DMS153 (cell line): Measurements from ENCODE around the gene PDLIM1.

Experiments
- DNase-seq: peaks from one replicate; lab custom pipeline; 2025; lab: John Stamatoyannopoulos, UW

The PDLIM1 gene, protein sequence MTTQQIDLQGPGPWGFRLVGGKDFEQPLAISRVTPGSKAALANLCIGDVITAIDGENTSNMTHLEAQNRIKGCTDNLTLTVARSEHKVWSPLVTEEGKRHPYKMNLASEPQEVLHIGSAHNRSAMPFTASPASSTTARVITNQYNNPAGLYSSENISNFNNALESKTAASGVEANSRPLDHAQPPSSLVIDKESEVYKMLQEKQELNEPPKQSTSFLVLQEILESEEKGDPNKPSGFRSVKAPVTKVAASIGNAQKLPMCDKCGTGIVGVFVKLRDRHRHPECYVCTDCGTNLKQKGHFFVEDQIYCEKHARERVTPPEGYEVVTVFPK

DNA sequence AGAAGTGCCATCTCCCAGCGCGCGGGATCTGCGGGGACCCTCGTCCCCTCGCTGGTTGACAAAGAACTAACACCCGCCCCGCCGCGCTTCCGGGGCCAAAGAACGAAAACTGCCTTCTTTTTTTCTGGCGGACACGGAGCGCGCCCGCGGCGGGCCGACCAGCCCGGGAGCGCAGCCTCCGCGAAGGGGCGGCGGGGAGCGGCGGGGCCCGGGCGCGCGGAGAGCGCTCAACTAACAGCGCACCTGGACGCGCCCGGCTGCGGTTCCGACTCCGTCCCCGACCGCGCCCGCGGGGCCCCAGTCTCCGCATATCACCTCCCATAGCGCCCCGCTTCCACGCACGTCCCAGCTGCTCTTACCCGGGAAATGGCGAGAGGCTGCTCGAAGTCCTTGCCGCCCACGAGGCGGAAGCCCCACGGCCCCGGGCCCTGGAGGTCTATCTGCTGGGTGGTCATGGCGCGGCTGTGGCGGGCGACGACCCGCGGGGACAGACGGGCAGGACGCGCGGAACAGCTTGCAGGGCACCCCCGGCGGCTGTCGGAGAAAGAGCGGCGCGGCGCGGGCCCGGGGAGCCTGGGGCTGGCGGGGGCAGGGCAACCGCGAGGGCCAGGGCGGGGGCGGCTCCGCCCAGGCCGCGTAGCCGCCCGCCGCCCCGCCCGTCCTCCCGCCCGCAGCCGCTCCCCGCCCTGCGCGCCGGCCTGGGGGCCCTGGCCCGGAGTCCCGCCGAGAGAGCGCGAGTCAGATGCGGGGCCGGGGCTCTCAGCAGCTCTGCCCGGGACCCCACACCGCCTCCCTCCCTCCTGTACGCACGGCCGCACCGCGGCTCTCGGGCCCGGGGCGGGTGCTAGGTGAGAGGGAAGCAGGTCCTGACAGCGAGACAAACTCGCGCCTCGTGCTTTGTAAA lies at the start of gene PDLIM1:
TSS of gene PDLIM1 (minus strand) at position 543 of the 904 bp plus-strand sequence. CDS start at position 455, 88 bp downstream.
- peak; percentile 9 for DNase-seq

DNA sequence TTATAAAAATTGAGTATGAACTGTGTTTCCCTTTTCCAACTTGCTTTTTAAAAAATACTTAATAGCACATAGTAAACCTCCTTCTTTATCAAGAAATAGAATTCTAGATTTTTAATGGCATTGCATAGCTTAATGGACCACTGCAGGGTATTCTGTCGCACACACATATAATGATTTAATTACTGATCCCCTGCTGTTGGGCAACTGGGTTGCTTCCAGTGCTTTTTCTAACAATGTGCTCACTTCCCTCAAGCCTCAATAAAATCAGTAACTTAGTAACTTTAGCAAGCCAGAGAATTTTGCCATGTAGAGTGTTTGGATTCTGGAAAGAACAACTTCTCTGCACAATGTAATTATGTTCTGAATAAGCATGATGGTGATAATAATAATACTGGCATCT lies 49.1 kb upstream of the PDLIM1 start:
- no peak for DNase-seq

DNA sequence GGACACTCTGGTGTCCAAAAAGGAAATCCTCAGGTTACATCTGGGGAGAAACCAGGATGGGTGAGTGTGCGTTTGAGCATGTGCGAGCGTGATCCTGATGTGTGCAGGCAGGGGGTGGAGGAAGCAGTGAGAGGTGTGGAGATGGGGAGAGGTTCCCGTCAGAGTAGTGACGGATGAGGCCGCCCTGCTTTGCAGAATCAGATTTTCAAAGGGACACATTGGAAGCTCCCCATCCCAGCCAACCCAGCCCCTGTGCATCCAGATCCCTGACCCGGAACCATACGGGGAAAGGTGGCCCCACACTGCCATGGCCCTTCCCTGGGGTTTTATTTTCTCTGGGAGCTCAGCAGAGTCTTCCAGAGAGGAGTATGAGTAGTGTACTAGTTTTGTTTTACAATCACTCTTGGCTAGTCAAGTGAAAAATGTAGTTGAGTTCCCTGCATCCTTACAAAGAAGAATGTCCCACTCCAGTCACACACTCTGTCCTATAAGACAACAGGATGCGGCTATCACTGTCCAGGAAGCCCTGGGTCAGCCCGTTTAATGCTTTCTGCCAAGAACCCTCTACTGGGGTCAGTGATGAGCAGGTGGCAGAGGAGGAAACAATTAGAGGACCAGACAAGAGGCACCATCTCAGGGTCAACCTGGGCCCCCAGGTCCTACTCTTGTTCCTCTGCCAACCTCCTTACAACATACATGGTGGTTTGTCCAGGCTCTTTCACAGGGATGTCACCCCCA lies 46.8 kb upstream of the PDLIM1 start:
- no peak for DNase-seq

DNA sequence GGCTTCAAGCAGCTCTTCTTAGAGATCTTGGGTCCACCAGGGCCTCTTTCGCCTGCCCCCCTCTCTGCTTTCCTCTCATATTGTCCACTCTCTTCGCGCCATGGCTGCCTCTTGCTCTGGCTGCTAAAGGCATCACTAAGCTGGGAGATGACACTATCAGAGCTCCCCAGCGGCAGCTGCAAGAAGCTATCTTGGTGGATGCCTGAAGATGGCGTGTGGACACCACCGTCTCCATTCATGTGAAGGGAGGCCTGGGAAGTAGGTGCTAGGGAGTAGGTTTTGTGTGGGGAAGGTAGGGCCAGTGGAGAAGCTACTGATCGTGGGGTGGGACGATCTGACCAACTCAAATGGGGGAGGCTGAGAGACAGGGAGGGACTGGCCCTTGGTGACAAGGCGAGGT lies 45.9 kb upstream of the PDLIM1 start:
- no peak for DNase-seq

DNA sequence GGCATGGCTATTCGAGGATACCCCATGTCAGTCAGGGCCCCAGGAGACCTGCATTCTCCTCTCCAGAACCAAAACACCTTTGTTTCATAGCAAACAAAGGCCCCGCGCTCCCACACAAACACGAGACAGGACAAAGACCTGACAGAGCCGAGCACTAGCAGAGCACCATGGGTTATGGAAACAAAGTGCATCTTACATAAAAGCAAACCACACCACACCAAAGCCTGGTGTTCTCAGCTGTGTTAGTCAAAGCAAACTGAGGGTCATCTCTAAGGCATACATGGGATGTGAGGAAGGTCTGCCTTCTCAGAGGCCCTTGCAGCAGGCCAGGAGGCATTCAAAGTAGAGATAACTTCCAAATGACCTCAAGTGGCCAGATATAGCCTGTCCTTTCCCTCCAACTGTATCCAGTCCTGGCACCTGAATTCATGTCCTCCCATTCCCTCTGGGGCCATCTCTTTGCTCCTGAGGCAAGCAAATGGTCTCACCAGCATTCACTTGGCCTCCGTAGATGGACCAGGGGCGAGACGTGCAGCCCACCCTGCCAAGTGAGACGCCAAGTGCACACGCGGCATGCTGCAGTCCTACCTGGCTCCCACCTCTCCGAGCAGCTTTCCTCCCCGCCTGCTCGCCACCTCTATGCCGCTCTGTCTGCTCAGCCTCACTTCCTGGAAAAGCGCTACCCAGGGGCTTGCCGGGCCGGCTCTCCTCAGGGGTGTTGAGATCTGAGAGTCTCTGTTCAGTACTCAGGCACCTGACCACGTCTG lies 45.3 kb upstream of the PDLIM1 start:
- no peak for DNase-seq

DNA sequence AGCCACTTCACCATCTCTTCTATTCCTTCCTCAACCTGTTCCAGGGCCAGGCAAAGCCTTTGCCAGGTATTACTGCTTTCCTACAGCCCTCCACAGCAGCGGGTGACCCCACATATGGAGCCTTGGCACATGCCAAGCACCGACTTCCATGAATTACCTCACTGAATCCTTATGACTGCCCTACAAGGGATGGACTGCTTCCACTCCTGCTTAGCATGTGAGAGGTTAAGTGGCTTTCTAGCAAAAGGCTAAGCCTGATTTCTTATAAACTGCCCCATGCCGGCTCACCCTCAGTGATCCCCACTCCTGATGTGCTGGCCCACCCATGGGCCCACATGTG lies 44.0 kb upstream of the PDLIM1 start:
- no peak for DNase-seq

DNA sequence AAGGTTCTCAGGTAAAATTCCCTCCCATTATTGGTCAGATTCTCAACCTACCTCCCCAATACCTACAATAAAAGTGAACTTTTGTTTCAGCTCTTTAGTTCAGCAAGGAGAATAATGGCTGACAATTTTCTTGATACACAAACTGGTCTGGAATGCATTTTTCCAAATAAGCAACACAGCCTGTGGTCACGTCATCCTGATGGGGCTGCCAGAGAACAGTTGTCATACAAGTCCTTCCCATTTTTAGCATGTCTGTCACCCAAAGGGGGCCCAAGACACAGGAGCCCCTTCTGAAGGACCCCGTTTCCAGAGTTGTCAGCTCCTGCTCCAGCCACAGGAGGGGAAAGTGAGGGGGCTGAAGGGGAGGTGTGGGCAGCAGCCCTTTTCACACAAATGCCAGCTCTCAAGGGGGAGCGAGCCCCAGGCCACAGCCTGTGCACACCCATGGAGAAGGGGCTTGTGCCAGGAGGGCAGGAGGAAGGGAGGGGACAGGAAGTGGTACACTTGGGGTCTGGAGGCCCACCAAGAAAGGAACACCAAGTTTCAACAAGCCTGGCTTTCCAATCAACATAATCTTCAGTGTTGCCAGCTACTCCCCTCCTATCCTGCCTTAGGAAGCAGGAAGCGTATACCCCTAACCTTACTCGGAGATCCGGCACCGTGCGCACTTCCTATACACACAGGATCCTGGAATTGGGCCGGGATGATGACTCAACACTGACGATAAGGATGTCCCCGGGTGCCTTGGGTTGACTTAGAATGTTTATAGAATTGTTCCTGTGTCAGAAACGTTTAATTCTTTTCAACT lies 43.4 kb upstream of the PDLIM1 start:
- DNase-seq: no peak

DNA sequence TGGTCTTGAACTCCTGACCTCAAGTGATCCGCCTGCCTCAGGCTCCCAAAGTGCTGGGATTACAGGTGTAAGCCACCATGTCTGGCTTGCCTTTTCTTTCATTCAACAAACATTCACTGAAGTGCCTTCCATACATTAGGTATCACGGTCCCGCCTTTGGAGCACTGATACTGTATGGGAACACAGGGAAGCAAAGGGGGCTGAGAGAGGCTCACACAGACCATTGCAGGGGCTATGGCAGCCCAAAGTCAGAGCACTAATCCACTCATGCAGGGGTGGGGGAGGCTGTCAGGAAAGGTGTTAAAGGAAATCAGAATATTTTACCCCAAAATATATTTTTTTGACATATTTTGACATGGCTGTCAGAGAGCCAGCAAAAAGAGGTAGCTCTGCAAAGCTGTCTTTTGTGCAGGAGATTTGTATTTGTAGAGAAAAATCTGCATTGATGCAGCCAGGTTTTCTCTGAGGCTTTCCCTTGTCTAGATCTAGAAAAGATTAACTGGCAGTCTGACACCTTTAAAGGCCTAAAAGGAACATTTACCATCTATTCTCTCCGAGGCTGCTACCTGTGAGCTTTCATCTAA lies 42.0 kb upstream of the PDLIM1 start:
- no peak for DNase-seq

DNA sequence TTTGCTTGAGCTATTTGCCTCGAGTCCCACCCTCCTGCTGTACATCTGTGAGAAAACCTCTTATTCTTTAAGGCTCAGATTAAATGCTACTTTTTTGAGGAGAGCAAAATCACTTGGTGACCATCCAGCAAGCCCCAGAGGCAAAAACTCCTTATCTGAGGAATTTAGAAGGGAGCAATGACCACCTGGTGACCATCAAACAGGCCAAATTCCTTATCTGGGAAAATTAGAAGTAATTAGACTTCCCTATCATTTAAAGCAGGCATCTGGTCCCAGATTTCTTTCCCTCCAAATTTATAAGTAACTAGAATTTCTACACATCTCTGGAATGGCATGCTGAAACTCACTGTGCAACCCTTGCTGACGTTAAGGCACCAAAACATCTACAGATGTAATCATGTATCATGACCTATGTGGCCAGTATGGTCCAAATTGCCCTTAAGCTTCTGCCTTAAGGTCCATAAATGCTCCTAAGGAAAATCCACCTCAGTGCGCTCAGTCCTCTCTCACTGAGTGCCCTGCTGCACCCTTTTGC lies 40.9 kb upstream of the PDLIM1 start:
- no peak for DNase-seq

DNA sequence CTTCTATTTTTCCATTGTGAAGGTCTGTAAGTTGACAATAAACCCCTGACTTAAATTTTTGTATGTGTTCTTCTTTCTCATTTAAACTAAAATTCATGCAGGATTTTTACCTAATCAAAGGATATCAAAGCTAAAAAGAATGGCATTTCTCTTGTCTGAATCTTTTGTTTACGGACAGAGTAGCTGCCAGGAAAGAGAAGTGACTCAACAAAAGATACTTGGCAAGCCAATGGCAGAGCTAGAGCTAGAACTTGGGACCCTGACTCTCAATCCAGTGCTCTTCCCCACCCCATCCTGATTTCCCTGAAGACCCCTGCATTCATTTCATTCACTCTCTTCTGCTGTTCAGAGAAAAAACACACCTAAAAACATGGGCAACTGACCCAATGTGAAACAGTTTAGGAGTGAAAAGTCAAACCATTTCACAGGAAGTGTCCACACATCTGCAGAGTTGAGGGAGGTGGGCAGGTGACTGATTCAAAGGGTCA lies 40.2 kb upstream of the PDLIM1 start:
- no peak for DNase-seq

DNA sequence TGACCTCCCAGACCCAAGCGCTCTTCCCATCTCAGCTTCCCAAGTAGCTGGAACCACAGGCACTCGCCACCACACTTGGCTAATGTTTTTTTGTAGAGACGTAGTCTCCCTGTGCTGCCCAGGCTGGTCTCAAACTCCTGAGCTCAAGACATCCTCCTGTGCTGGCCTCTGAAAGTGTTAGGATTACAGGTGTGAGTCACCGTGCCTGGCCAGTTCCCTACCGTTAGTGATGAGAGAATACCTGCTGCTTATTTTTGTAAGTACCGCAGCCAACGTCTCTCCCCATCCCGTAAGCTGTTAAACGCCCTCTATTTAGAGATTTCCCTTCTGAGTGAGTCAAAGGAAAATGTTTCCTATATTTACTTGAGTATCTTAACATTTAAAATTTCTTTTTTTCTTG lies 38.5 kb upstream of the PDLIM1 start:
- DNase-seq: no peak

DNA sequence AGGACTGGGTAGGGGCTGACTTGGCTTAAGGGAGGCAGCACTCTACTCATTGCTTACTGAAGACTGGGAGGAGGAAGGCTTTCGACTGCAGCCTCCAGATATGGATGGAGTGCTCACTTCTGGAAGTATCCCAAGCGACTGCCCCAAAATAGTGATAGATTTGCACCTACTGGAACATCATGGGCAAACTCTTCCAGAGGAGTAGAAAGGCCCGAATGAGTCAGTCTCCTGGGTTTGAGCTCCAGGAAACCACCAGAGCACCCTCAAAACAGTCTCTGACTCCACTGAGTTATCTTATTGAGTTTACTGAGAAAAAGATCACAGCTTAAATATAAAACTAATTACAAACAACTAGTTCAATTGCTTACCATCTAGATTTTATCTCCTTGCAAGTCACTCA lies 37.2 kb upstream of the PDLIM1 start:
- DNase-seq: no peak

DNA sequence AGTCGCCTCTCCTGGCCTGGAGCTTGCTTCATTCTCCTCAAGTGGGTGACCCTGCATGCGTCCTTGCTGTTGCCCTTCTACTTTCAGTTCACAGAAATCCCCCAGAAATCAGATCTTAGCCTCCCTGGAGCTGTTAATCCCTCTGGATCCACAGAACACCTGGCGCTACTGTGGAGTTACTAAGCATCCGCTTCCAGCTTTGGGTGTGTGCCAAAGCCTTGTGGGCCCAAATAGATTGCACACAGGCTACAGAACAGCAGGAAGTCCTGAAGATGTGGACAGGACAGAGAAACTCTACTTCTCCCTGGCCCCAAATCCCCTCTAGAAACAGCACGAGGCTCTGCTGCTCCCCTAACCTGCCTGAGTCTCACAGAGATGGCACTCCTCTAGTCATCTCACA lies 36.6 kb upstream of the PDLIM1 start:
- DNase-seq: peak; percentile 82

DNA sequence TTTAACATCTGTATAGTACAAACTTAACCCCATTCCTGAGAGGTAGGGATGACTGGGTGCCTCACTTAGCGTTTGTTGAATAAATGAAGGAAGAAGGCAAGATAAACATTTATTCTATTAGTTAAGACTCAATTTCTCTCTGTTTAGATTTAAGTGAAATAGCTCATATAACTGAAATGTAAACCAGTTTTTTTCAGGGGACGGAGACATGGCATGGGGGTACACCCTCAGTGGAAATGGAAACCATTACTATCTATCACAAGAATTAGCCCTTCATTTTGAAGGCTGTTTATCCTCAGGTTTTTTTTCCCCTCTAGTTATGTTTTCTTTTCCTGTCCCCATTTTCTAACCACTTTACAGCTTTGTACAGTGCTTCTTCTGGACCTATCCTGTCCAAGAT lies 35.6 kb upstream of the PDLIM1 start:
- DNase-seq: no peak

DNA sequence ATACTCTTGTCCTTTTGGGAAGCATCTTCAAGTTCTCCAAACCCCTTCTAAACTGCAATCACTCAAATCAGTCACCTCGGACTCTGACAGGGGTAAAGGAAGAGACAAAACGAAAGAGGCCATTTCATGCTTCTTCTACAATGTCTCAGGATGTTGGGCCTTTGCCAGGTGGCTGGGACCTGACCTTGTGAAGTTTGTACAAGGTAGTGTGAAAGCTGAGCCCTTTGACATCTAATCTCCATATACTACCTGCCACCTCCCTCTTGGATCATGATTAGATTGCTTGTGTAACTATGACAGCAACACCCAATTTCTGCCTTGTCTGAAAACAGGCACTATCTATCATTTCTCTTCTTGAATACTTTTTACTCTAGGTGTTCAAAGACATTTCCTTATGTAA lies 35.1 kb upstream of the PDLIM1 start:
- no peak for DNase-seq

DNA sequence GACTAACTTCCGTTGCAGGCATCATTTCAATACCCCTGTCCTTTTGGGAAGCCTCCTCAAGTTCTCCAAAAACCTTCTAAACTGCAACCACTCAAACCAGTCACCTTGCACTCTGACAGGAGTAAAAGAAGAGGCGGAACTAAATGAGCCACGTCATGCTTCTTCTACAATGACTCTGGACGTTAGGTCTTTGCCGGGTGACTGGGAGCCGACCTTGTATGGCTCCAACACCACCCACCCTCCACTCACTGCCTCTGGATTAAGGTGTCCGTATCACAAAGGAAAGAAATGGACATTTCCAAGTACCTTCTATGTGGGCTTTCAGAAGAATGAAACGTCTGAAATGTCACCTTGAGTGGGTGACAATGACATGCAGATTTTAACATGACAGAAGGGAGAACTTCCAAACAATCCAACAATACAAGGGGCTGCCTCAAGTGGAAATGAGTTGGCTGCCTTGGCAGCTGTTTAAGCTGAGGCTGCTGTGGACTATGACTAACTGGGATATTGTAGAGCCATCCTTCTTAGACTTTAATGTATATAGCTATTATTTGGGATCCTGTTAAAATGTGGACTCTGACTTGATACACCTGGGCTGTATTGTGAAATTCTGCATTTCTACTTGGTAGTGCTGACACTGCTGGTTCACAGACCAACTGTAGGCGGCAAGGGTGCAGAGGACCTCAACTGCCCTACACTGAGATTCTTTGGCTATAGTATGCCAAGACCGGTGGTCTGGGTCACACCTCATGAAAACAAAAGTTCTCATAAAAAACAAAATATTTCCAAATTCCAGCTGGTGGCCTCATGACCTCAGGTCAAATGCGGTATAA lies 33.8 kb upstream of the PDLIM1 start:
- DNase-seq: no peak

DNA sequence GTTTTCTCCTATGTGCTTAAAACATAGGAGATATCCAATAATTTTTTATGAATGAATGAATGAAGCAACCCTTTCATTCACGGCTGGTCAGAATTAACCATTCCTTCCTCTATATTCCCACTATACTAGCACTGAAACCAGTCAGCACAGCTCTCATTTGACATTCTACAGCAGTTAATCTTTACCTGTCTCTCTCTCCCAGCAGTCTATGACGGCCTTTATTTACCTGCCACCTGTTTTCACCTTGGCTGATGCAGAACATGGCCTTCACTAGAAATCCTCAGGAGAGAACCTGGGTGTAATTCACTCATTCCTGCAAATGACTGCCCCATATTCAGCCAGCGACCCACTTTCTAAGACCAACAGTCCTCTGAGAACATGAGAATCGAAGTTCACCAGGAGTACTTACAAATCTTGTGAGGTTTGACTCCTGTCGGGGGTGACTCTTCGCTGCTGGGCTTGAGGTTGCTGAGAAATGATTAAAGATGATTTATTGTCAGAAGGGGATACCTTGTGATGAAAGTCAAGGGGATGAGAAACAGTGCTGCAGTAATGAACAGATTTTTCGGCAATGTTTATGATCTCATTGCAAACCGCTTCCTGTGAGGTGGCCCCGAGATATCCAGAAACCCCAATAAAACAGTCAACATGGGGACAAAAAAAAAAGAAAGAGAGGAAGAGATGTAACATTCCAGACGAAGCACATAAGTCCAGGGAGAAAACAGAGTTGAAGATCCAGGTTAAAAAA lies 30.9 kb upstream of the PDLIM1 start:
- DNase-seq: no peak

DNA sequence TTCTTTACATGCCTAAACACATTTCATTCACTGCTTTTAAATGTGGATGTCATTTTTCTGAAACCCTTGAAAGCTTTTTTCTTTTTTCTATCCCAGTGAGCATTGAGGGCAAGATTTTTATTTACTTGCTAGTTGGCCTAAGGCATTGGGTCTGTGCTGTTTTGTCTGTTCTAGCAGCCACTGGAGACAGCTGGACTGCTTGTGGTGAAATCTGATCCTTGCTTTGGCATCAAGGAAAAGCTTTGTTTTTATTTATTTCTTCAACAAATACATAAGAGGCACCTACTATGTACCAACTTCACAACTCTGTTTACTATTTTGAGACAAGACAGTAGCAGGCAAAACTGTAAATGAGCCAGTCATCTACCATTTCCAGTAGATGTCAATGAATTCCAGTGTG lies 28.4 kb upstream of the PDLIM1 start:
- DNase-seq: no peak

DNA sequence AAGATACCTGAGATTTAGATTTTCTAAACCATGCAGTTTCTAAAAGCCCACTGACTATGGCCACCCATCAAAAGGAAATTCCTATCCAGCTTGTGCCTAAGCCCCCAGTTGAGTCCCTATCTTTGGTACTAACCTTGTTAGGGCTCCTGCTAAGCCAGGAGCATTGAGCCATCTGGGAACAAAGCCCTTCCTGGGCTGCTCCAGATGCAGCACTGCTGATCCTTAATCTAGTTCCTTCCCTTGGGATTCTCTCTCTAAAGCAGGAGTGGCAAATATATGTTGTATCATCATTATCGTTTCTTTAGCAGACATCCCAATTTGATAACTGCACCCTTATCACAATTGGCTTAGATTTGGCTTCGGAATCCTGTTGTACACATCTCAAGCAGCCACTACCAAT lies 24.7 kb upstream of the PDLIM1 start:
- no peak for DNase-seq
